Activated CD8-positive, alpha-beta T cell treated with anti-CD3 and anti-CD28 coated beads for 36 hours (primary cell): ENCODE results near the gene KRTAP1-5. TPM values are rescaled to one million over a fixed set of nuclear protein-coding genes. Genes with fewer than 3 reads are reported as not detected.
"Not testable (repeated sequence)": the region's sequence is repeated elsewhere in the genome, so short reads cannot be mapped to it uniquely, and the experiment has no call there.

Experiments
- ATAC-seq: fragments of 200-7000 bp; cut with Tn5 transposase; one replicate; pipeline ENCODE4 v1.10.0; 2021; ENCODE audit warnings: mild to moderate bottlenecking, moderate library complexity
- CTCF ChIA-PET: fragments of 350-600 bp; sonication (Branson Sonifier 250); formaldehyde crosslinking; loops from one replicate; lab custom pipeline; 2021; ENCODE audit warnings: antibody characterized with exemption; lab: Charles Lee
- POLR2A ChIA-PET: fragments of 350-600 bp; sonication (Branson Sonifier 250); formaldehyde crosslinking; loops from one replicate; lab custom pipeline; 2021; ENCODE audit warnings: antibody characterized with exemption; lab: Charles Lee
- DNase-seq: peaks from one replicate; pipeline ENCODE4 v3.0.0-alpha.2; 2020
- H3K27ac Mint-ChIP-seq: one replicate; pipeline ENCODE4 v1.8.0; 2021; ENCODE audit warnings: mild to moderate bottlenecking, mixed read lengths
- H3K27me3 Mint-ChIP-seq: one replicate; pipeline ENCODE4 v1.8.0; 2021; ENCODE audit warnings: mixed read lengths
- H3K36me3 Mint-ChIP-seq: one replicate; pipeline ENCODE4 v1.8.0; 2021; ENCODE audit warnings: low read depth, mixed read lengths
- H3K4me1 Mint-ChIP-seq: one replicate; pipeline ENCODE4 v1.8.0; 2021; ENCODE audit warnings: low read depth, mixed read lengths
- H3K4me3 Mint-ChIP-seq: one replicate; pipeline ENCODE4 v1.8.0; 2021; ENCODE audit warnings: mild to moderate bottlenecking, moderate library complexity, mixed read lengths
- H3K9me3 Mint-ChIP-seq: one replicate; pipeline ENCODE4 v1.8.0; 2021; ENCODE audit warnings: mixed read lengths
- CTCF ChIP-seq: fragments of 200-600 bp; IDR thresholded peaks from one replicate; pipeline ENCODE4 v1.8.0; 2022; ENCODE audit warnings: antibody characterized with exemption, mild to moderate bottlenecking
- intact Hi-C: fragments of 100-400 bp; cut with micrococcal nuclease; formaldehyde crosslinking; loops from one replicate; pipeline ENCODE4 v1.10.0; 2022
- total RNA-seq, 2 experiments: library from RNA; stranded (reverse); gene quantifications; one replicate each; pipeline ENCODE4 v1.2.3, GENCODE V29; 2021

The KRTAP1-5 gene
- total RNA-seq, 2 experiments from 2014 or later, result not detected

- POLR2A ChIA-PET, result interaction anchor here (0.7 kb wide), 1 partner anchor 11 kb away, joined by 3 read pairs; no protein-coding TSS in a partner anchor
- Mint-ChIP-seq H3K27ac (no peak overlapping the region), H3K36me3 (no peaks in the 10 kb centered on the region), H3K4me1 (no peaks in the 10 kb centered on the region), H3K4me3 (no peak overlapping the region), H3K27me3 (peaks cover 2% of the 10 kb centered on the region), H3K9me3 (no peaks in the 10 kb centered on the region)
- no peak for TF ChIP-seq CTCF
- DNase-seq, result no peak
- no peak for ATAC-seq
- intact Hi-C loops, result no loop called here
- CTCF ChIA-PET, result no interaction called here
These were observed 22.6 kb downstream of the KRTAP1-5 start for GRCh38 chr17:41004397-41004796.

DNA sequence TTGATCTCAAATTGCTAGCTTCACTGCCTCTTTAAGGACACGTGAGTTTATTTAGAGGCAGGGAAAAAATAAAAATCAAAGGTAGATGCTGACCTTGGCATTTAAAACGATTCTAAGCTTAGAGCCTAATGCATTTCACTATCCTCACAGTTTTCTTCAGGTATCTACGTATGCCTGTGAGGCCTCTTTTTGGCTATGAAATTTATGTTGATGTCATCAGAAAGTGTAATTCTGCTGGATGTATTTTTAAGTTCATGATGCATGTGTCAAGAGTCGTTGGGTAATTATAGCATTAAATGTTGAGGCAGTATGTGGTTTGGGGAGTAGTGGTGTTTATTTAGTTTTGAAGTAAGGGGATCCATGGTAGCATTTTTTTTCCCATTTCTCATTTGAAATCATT, 23.1 kb downstream of the KRTAP1-5 start:
- intact Hi-C loops, result no loop called here
- CTCF ChIA-PET, result no interaction called here

GRCh38 chr17:41002814-41003213, 24.2 kb downstream of the KRTAP1-5 start:
- Mint-ChIP-seq H3K27me3 (peaks cover 8% of the 10 kb centered on the region), H3K9me3 (no peaks in the 10 kb centered on the region), H3K36me3 (no peaks in the 10 kb centered on the region), H3K27ac (no peak overlapping the region), H3K4me1 (no peaks in the 10 kb centered on the region), H3K4me3 (no peak overlapping the region)
- DNase-seq, result no peak
- intact Hi-C loops, result no loop called here
- ChIA-PET CTCF (no interaction called here), POLR2A (no interaction called here)
- ATAC-seq, result no peak
- no peak for TF ChIP-seq CTCF

More for the DNA sequence above, 23.1 kb downstream of the KRTAP1-5 start:
- Mint-ChIP-seq H3K27me3 (peaks cover 3% of the 10 kb centered on the region), H3K4me1 (no peaks in the 10 kb centered on the region), H3K36me3 (no peaks in the 10 kb centered on the region), H3K9me3 (no peaks in the 10 kb centered on the region), H3K27ac (no peak overlapping the region), H3K4me3 (no peak overlapping the region)
- no peak for TF ChIP-seq CTCF
- DNase-seq, result no peak
- ATAC-seq, result no peak
- POLR2A ChIA-PET, result no interaction called here

- POLR2A ChIA-PET, result no interaction called here
- Mint-ChIP-seq H3K4me1 (no peaks in the 10 kb centered on the region), H3K9me3 (no peaks in the 10 kb centered on the region), H3K27me3 (peaks cover 13% of the 10 kb centered on the region), H3K4me3 (no peak overlapping the region), H3K36me3 (no peaks in the 10 kb centered on the region), H3K27ac (no peak overlapping the region)
- ATAC-seq (no peak), DNase-seq (no peak)
- TF ChIP-seq CTCF, result no peak
- CTCF ChIA-PET, result no interaction called here
- intact Hi-C loops, result no loop called here
These were observed 25.2 kb downstream of the KRTAP1-5 start for GRCh38 chr17:41001795-41002194.

DNA sequence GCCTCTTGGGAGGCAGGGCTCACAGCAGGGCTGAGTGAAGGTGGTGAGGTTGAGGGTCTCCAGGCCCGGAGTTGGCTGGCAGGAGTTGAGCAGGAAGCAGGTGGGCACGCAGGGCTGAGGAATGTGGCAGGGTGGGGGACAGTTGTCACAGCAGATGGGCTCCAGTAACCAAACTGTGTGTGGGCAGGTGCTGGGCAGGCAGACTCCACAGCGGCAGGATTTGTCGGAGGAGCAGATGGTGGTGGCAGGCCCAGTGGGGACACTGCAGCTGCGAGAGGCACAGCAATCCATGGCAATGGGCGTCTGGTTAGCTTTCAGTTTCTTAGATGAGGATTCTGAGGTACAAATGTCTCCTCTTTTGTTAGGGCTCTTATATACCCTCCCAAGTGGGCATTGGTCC, 27.4 kb downstream of the KRTAP1-5 start, which contains the start of gene KRTAP3-2:
TSS of gene KRTAP3-2 (minus strand) at position 344 of the 400 bp plus-strand sequence. CDS start at position 291, 53 bp downstream.
- intact Hi-C loops, H3K27ac Mint-ChIP-seq, CTCF ChIA-PET, POLR2A ChIA-PET, H3K36me3 Mint-ChIP-seq, H3K4me3 Mint-ChIP-seq, H3K9me3 Mint-ChIP-seq, DNase-seq, H3K4me1 Mint-ChIP-seq, ATAC-seq: not testable (repeated sequence)
- H3K27me3 Mint-ChIP-seq, result peaks cover 15% of the 10 kb centered on the region

GRCh38 chr17:40997361-40997760, 29.6 kb downstream of the KRTAP1-5 start:
- ChIA-PET POLR2A (no interaction called here), CTCF (no interaction called here)
- intact Hi-C loops, result no loop called here
- no peaks in the 10 kb centered on the region for H3K9me3 Mint-ChIP-seq
- no peak overlapping the region for H3K4me3 Mint-ChIP-seq
- no peak for ATAC-seq
- no peak for DNase-seq
- TF ChIP-seq CTCF, result no peak
- no peaks in the 10 kb centered on the region for H3K4me1 Mint-ChIP-seq
- H3K36me3 Mint-ChIP-seq, result no peaks in the 10 kb centered on the region
- H3K27me3 Mint-ChIP-seq, result peaks cover 27% of the 10 kb centered on the region
- H3K27ac Mint-ChIP-seq, result no peak overlapping the region
